Liver (tissue), 3 donors: Measurements from ENCODE around the gene PGAP3.

Source experiments
- ATF3 ChIP-seq: IDR thresholded peaks from 2 replicates; pipeline ENCODE4 v1.6.1; 2016; ENCODE audit warnings: antibody characterized with exemption
- EGR1 ChIP-seq, 2 donors: IDR thresholded peaks; 2 replicates each; pipeline ENCODE4 v1.6.1; 2016 to 2018; ENCODE audit warnings: antibody characterized with exemption in 2 of 2, low read depth in 2 of 2
- GABPA ChIP-seq, 2 donors: IDR thresholded peaks in 1 of 2; conservative IDR thresholded peaks in 1 of 2; 2 replicates each; pipeline ENCODE4 v1.6.1; 2016; ENCODE audit warnings: antibody characterized with exemption in 2 of 2, mild to moderate bottlenecking in 1 of 2, moderate library complexity in 1 of 2
- HNF4G ChIP-seq: IDR thresholded peaks from 2 replicates; pipeline ENCODE4 v1.6.1; 2016; ENCODE audit warnings: antibody characterized with exemption
- JUND ChIP-seq, 2 donors: IDR thresholded peaks; 2 replicates each; pipeline ENCODE4 v1.6.1; 2016; ENCODE audit warnings: antibody characterized with exemption in 2 of 2
- RAD21 ChIP-seq, 2 donors: IDR thresholded peaks; 2 replicates each; pipeline ENCODE4 v1.6.1; 2016; ENCODE audit warnings: antibody characterized with exemption in 2 of 2, mild to moderate bottlenecking in 2 of 2
- SP1 ChIP-seq: IDR thresholded peaks from 2 replicates; pipeline ENCODE4 v1.6.1; 2018; ENCODE audit warnings: antibody characterized with exemption, mild to moderate bottlenecking
- TAF1 ChIP-seq: conservative IDR thresholded peaks from 2 replicates; pipeline ENCODE4 v1.6.1; 2016; ENCODE audit warnings: antibody characterized with exemption, mild to moderate bottlenecking
- YY1 ChIP-seq: IDR thresholded peaks from 2 replicates; pipeline ENCODE4 v1.6.1; 2016; ENCODE audit warnings: antibody characterized with exemption, mild to moderate bottlenecking
- ZBTB33 ChIP-seq: IDR thresholded peaks from 2 replicates; pipeline ENCODE4 v1.6.1; 2016; ENCODE audit warnings: antibody characterized with exemption
- TF ChIP-seq, protein P1 (sequence below): fragments of 150-350 bp; IDR thresholded peaks from 2 replicates; pipeline ENCODE4 v1.5.1; 2017; ENCODE audit warnings: improper control_type of control experiment, low read depth, low read length; ENCODE audit not compliant: missing input control
- TF ChIP-seq, protein P2 (sequence below): IDR thresholded peaks from 2 replicates; pipeline ENCODE4 v1.6.1; 2016; ENCODE audit warnings: antibody characterized with exemption
- TF ChIP-seq, protein P3 (sequence below): IDR thresholded peaks from 2 replicates; pipeline ENCODE4 v1.6.1; 2016; ENCODE audit warnings: antibody characterized with exemption, mild to moderate bottlenecking
- donor health status: healthy.
- donor health status: healthy.

DNA sequence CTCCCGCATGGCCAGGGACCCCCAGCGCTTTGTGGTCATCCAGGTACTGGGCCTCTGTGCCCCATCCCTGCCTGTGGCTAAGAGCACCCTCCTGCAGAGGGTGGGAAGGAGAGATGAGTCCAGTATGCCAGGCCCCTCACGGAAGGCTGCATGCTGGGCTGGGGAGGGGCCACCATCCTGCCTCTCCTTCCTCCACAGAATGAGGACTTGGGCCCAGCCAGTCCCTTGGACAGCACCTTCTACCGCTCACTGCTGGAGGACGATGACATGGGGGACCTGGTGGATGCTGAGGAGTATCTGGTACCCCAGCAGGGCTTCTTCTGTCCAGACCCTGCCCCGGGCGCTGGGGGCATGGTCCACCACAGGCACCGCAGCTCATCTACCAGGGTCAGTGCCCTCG, 38.8 kb upstream of the PGAP3 start:
- TF ChIP-seq, protein P1, sequence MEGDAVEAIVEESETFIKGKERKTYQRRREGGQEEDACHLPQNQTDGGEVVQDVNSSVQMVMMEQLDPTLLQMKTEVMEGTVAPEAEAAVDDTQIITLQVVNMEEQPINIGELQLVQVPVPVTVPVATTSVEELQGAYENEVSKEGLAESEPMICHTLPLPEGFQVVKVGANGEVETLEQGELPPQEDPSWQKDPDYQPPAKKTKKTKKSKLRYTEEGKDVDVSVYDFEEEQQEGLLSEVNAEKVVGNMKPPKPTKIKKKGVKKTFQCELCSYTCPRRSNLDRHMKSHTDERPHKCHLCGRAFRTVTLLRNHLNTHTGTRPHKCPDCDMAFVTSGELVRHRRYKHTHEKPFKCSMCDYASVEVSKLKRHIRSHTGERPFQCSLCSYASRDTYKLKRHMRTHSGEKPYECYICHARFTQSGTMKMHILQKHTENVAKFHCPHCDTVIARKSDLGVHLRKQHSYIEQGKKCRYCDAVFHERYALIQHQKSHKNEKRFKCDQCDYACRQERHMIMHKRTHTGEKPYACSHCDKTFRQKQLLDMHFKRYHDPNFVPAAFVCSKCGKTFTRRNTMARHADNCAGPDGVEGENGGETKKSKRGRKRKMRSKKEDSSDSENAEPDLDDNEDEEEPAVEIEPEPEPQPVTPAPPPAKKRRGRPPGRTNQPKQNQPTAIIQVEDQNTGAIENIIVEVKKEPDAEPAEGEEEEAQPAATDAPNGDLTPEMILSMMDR: no peak
- no peak for TF ChIP-seq YY1
- TF ChIP-seq, protein P2, sequence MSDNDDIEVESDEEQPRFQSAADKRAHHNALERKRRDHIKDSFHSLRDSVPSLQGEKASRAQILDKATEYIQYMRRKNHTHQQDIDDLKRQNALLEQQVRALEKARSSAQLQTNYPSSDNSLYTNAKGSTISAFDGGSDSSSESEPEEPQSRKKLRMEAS: no peak
- no peak for TF ChIP-seq TAF1
- no peak for TF ChIP-seq RAD21 (IDR thresholded peaks at IDR 0.05)
- TF ChIP-seq ZBTB33: no peak
- TF ChIP-seq GABPA (IDR thresholded peaks at IDR 0.05 in 1 of 2, conservative IDR thresholded peaks at IDR 0.05 in 1 of 2): no peak
- TF ChIP-seq HNF4G: no peak
- no peak for TF ChIP-seq ATF3
- TF ChIP-seq, protein P3, sequence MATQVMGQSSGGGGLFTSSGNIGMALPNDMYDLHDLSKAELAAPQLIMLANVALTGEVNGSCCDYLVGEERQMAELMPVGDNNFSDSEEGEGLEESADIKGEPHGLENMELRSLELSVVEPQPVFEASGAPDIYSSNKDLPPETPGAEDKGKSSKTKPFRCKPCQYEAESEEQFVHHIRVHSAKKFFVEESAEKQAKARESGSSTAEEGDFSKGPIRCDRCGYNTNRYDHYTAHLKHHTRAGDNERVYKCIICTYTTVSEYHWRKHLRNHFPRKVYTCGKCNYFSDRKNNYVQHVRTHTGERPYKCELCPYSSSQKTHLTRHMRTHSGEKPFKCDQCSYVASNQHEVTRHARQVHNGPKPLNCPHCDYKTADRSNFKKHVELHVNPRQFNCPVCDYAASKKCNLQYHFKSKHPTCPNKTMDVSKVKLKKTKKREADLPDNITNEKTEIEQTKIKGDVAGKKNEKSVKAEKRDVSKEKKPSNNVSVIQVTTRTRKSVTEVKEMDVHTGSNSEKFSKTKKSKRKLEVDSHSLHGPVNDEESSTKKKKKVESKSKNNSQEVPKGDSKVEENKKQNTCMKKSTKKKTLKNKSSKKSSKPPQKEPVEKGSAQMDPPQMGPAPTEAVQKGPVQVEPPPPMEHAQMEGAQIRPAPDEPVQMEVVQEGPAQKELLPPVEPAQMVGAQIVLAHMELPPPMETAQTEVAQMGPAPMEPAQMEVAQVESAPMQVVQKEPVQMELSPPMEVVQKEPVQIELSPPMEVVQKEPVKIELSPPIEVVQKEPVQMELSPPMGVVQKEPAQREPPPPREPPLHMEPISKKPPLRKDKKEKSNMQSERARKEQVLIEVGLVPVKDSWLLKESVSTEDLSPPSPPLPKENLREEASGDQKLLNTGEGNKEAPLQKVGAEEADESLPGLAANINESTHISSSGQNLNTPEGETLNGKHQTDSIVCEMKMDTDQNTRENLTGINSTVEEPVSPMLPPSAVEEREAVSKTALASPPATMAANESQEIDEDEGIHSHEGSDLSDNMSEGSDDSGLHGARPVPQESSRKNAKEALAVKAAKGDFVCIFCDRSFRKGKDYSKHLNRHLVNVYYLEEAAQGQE: no peak
- no peak for TF ChIP-seq EGR1 (IDR thresholded peaks at IDR 0.05; ENCODE audit: low read depth in 2 of 2)
- no peak for TF ChIP-seq SP1
- TF ChIP-seq JUND (IDR thresholded peaks at IDR 0.05): no peak
